IgD-negative memory B cell (primary cell): ENCODE results near the gene TPM3. TPM values are rescaled to one million over a fixed set of nuclear protein-coding genes. Genes with fewer than 3 reads are reported as not detected.
"Not testable (repeated sequence)": the region's sequence is repeated elsewhere in the genome, so short reads cannot be mapped to it uniquely, and the experiment has no call there.

Experiments used
- H3K27ac Mint-ChIP-seq, 3 donors: one replicate each; pipeline ENCODE4 v1.8.0; 2020 to 2022; ENCODE audit warnings: mild to moderate bottlenecking in 3 of 3, mixed read lengths in 3 of 3, moderate library complexity in 1 of 3
- H3K27me3 Mint-ChIP-seq: one replicate; pipeline ENCODE4 v1.8.0; 2021; ENCODE audit warnings: mixed read lengths
- H3K36me3 Mint-ChIP-seq: one replicate; pipeline ENCODE4 v1.8.0; 2020; ENCODE audit warnings: mild to moderate bottlenecking, mixed read lengths
- H3K4me1 Mint-ChIP-seq, 3 donors: one replicate each; pipeline ENCODE4 v1.8.0; 2020 to 2022; ENCODE audit warnings: mixed read lengths in 3 of 3, mild to moderate bottlenecking in 1 of 3
- H3K4me3 Mint-ChIP-seq, 4 donors: one replicate each; pipeline ENCODE4 v1.8.0; 2020 to 2022; ENCODE audit warnings: mild to moderate bottlenecking in 4 of 4, mixed read lengths in 4 of 4, moderate library complexity in 3 of 4
- H3K9me3 Mint-ChIP-seq, 3 donors: one replicate each; pipeline ENCODE4 v1.8.0; 2020 to 2021; ENCODE audit warnings: mixed read lengths in 3 of 3, mild to moderate bottlenecking in 1 of 3
- polyA plus RNA-seq: library from polyadenylated mRNA; unstranded; fragments of 300-500 nt; fragmentation: Illumina TruSeq; gene quantifications from one replicate; pipeline ENCODE4 v1.2.3, GENCODE V29; 2021

TPM3 gene
- polyA plus RNA-seq, 1 donor from 2014 or later = 878 TPM

GRCh38 chr1:154167461-154167860 is 24.4 kb downstream of the TPM3 start:
- Mint-ChIP-seq H3K4me3 (peak overlapping the region in 1 of 4 donors; percentile 35), H3K9me3 (no peaks in the 10 kb centered on the region), H3K4me1 (peaks cover 2 to 5% (median 4%) of the 10 kb centered on the region in 3 donors), H3K27me3 (no peaks in the 10 kb centered on the region), H3K27ac (no peak overlapping the region), H3K36me3 (peaks cover 4% of the 10 kb centered on the region)

DNA sequence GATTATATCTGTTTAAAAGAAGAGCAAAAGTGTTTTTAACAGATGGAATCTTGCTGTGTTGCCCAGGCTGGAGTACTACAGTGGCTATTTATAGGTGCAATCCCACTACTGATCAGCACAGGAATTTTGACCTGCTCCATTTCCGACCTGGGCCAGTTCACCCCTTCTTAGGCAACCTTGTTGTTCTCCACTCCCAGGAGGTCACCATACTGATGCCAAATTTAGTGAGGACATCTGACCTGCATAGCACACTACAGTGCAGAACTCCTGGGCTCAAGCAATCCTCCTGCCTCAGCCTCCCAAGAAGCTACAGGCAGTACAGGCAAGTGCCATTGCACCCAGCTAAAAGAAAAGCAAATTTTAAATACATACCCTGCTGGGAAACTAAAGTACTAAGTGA is 25.7 kb downstream of the TPM3 start:
- Mint-ChIP-seq H3K4me1 (peaks cover 0 to 4% (median 0%) of the 10 kb centered on the region in 3 donors), H3K27ac (no peak overlapping the region), H3K4me3 (no peak overlapping the region), H3K9me3 (no peaks in the 10 kb centered on the region), H3K27me3 (no peaks in the 10 kb centered on the region), H3K36me3 (peaks cover 4% of the 10 kb centered on the region)

- Mint-ChIP-seq H3K4me3 (no peak overlapping the region), H3K4me1 (peaks cover 13 to 28% (median 19%) of the 10 kb centered on the region in 3 donors), H3K9me3 (no peaks in the 10 kb centered on the region), H3K27me3 (no peaks in the 10 kb centered on the region), H3K27ac (no peak overlapping the region), H3K36me3 (peaks cover 18% of the 10 kb centered on the region)
Observed at GRCh38 chr1:154159554-154159953, 32.3 kb downstream of the TPM3 start.

- Mint-ChIP-seq H3K27me3 (no peaks in the 10 kb centered on the region), H3K4me3 (peak overlapping the region in 1 of 4 donors; percentile 74), H3K36me3 (peaks cover 15% of the 10 kb centered on the region), H3K4me1 (peaks cover 13 to 28% (median 19%) of the 10 kb centered on the region in 3 donors), H3K27ac (peak overlapping the region; percentile 14 to 82 (median 81)), H3K9me3 (no peaks in the 10 kb centered on the region)
Observed at GRCh38 chr1:154158307-154159125, 33.4 kb downstream of the TPM3 start.

- H3K36me3 Mint-ChIP-seq = peaks cover 15% of the 10 kb centered on the region
- peaks cover 13 to 28% (median 19%) of the 10 kb centered on the region in 3 donors for H3K4me1 Mint-ChIP-seq
- H3K4me3 Mint-ChIP-seq = peak overlapping the region in 2 of 4 donors; percentile 74 to 78
- H3K27me3 Mint-ChIP-seq = no peaks in the 10 kb centered on the region
- H3K27ac Mint-ChIP-seq = peak overlapping the region; percentile 14 to 82 (median 81)
- no peaks in the 10 kb centered on the region for H3K9me3 Mint-ChIP-seq
Observed at GRCh38 chr1:154157520-154158306, 34.2 kb downstream of the TPM3 start.

GRCh38 chr1:154155251-154155650 is 36.6 kb downstream of the TPM3 start:
- H3K36me3 Mint-ChIP-seq = peaks cover 7% of the 10 kb centered on the region
- H3K27ac Mint-ChIP-seq = peak overlapping the region in 1 of 3 donors; percentile 31
- peaks cover 13 to 26% (median 19%) of the 10 kb centered on the region in 3 donors for H3K4me1 Mint-ChIP-seq
- H3K4me3 Mint-ChIP-seq = no peak overlapping the region
- no peaks in the 10 kb centered on the region for H3K9me3 Mint-ChIP-seq
- no peaks in the 10 kb centered on the region for H3K27me3 Mint-ChIP-seq

DNA sequence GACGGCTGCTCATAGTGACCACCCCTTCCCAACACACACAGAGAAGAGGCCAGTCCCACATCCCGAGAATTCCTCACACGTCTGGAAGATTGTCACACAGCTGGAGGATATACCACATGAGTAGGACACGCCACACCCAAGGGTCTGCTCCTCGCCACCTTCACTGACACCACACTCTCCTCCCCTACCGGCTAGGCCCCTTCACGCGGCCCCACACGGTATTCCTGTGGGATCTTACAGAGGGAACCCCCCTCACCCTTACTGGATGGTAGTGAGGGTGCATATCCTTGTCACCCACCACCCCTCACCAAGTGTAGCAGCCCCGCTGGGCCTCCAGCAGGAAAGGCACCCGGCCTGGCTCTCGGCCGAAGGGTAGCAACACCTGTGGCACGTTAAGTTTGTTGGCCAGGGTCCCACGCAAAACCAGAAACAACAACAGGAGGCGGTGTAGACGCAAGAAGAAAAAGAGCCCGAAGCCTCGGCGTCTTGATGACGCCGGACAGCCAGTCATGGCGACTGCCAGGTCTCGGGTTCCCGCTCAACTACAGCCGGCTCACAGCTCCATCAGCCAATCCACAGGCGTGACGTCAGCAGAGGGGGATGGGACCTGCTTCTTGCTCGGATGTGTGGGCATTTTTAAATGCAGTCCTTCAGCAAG is 37.2 kb downstream of the TPM3 start, which contains the start of gene NUP210L:
NUP210L (minus strand) TSS at position 540 of the 658 bp plus-strand sequence.
- H3K4me3 Mint-ChIP-seq = no peak within 1 kb of the TSS
- H3K27me3 Mint-ChIP-seq = no peaks in the 10 kb centered on the region
- H3K36me3 Mint-ChIP-seq = peaks cover 3% of the 10 kb centered on the region
- H3K9me3 Mint-ChIP-seq = no peaks in the 10 kb centered on the region
- H3K4me1 Mint-ChIP-seq = peaks cover 13 to 24% (median 19%) of the 10 kb centered on the region in 3 donors
- peak within 1 kb of the TSS; percentile 15 to 86 (median 67) for H3K27ac Mint-ChIP-seq

DNA sequence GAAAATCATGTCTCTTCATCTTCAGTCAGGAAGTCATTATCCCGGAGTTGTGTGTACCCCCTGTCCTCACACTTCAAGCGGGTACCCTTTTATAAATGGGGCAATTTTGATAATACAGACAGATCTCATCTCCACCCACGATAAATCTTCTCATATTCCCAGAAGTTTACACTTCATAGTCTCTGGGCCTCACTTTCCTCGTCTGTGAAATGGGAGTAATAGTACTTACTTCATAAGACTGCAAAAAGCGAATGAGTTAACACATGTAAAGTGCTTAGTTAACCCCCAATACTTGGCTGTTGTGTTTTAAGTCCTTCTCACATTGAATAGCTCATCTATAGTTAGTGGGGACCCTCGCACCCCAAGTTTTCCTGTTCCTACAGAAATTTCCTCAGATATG is 37.8 kb downstream of the TPM3 start:
- H3K4me1 Mint-ChIP-seq = peaks cover 13 to 23% (median 18%) of the 10 kb centered on the region in 3 donors
- H3K4me3 Mint-ChIP-seq = no peak overlapping the region
- H3K27me3 Mint-ChIP-seq = no peaks in the 10 kb centered on the region
- H3K9me3 Mint-ChIP-seq = no peaks in the 10 kb centered on the region
- H3K27ac Mint-ChIP-seq = peak overlapping the region; percentile 15 to 86 (median 19)
- H3K36me3 Mint-ChIP-seq = no peaks in the 10 kb centered on the region

GRCh38 chr1:154151311-154151710 is 40.6 kb downstream of the TPM3 start:
- no peaks in the 10 kb centered on the region for H3K4me1 Mint-ChIP-seq
- no peaks in the 10 kb centered on the region for H3K9me3 Mint-ChIP-seq
- H3K36me3 Mint-ChIP-seq = no peaks in the 10 kb centered on the region
- H3K27me3 Mint-ChIP-seq = no peaks in the 10 kb centered on the region
- H3K27ac Mint-ChIP-seq = no peak overlapping the region
- H3K4me3 Mint-ChIP-seq = no peak overlapping the region

- Mint-ChIP-seq H3K4me1 (no peaks in the 10 kb centered on the region), H3K27ac (no peak overlapping the region)
Observed at GRCh38 chr1:154148807-154149206, 43.1 kb downstream of the TPM3 start.

GRCh38 chr1:154147505-154147904 is 44.4 kb downstream of the TPM3 start:
- H3K27ac Mint-ChIP-seq, H3K4me3 Mint-ChIP-seq, H3K9me3 Mint-ChIP-seq, H3K4me1 Mint-ChIP-seq, H3K36me3 Mint-ChIP-seq, H3K27me3 Mint-ChIP-seq: not testable (repeated sequence)

More at GRCh38 chr1:154148807-154149206, 43.1 kb downstream of the TPM3 start:
- Mint-ChIP-seq H3K27me3 (no peaks in the 10 kb centered on the region), H3K4me3 (no peak overlapping the region), H3K9me3 (no peaks in the 10 kb centered on the region), H3K36me3 (no peaks in the 10 kb centered on the region)

- Mint-ChIP-seq H3K36me3 (peaks cover 2% of the 10 kb centered on the region), H3K9me3 (no peaks in the 10 kb centered on the region), H3K27ac (no peak overlapping the region), H3K27me3 (no peaks in the 10 kb centered on the region), H3K4me1 (no peaks in the 10 kb centered on the region), H3K4me3 (no peak overlapping the region)
Observed at GRCh38 chr1:154145986-154146385, 45.9 kb downstream of the TPM3 start.

- H3K9me3 Mint-ChIP-seq = no peaks in the 10 kb centered on the region
- H3K27me3 Mint-ChIP-seq = no peaks in the 10 kb centered on the region
- H3K27ac Mint-ChIP-seq = no peak overlapping the region
- H3K4me1 Mint-ChIP-seq = no peaks in the 10 kb centered on the region
- H3K36me3 Mint-ChIP-seq = peaks cover 2% of the 10 kb centered on the region
- H3K4me3 Mint-ChIP-seq = no peak overlapping the region
Observed at GRCh38 chr1:154142358-154142757, 49.5 kb downstream of the TPM3 start.

GRCh38 chr1:154141240-154141639 is 50.7 kb downstream of the TPM3 start:
- no peak overlapping the region for H3K4me3 Mint-ChIP-seq
- H3K9me3 Mint-ChIP-seq = no peaks in the 10 kb centered on the region
- no peaks in the 10 kb centered on the region for H3K27me3 Mint-ChIP-seq
- no peak overlapping the region for H3K27ac Mint-ChIP-seq
- H3K36me3 Mint-ChIP-seq = peaks cover 2% of the 10 kb centered on the region
- no peaks in the 10 kb centered on the region for H3K4me1 Mint-ChIP-seq

DNA sequence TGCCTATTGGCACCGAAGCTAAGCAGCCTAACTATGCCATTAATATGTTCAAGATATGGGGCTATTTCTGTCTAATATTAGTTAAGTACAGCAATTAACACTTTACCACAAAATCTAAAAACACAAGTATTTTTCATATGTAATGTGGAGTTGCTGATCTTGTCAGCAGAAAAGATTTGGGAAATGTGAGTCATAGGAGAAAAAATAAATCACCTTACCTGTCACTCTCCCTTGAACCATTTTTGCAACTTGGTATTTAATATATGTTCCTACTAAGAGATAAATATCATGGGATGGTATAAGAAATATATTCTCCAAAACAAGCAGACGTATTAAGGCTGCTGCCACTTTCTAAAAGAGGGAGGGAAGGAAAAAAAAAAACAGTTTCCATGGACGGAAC is 54.0 kb downstream of the TPM3 start:
- Mint-ChIP-seq H3K9me3 (no peaks in the 10 kb centered on the region), H3K4me1 (no peaks in the 10 kb centered on the region), H3K4me3 (no peak overlapping the region), H3K27me3 (no peaks in the 10 kb centered on the region), H3K27ac (no peak overlapping the region), H3K36me3 (no peaks in the 10 kb centered on the region)
